H1 (cell line): ENCODE results near the gene ACSF3. TPM values are rescaled to one million over a fixed set of nuclear protein-coding genes. Genes with fewer than 3 reads are reported as not detected.

ENCODE experiments used
- CTCF ChIA-PET: fragments of 300-600 bp; sonication (Branson Sonifier 250); formaldehyde crosslinking; loops from one replicate; lab custom pipeline; 2021; ENCODE audit not compliant: partially characterized antibody; lab: Charles Lee
- POLR2A ChIA-PET: fragments of 300-600 bp; sonication (Branson Sonifier 250); formaldehyde crosslinking; loops from one replicate; lab custom pipeline; 2021; ENCODE audit warnings: inconsistent platforms; ENCODE audit not compliant: partially characterized antibody; lab: Charles Lee
- DNase-seq, 2 experiments: peaks; one replicate each; pipeline versions ENCODE4 v3.0.0 to v3.0.0-alpha.2; 2010 to 2022; ENCODE audit warnings: low spot score in 2 of 2, low read depth in 1 of 2, mixed read lengths in 1 of 2
- FAIRE-seq: peaks from 2 replicates; lab custom pipeline; 2011; peaks lifted over from hg19 to GRCh38; lab: Jason Lieb, UNC
- H2AFZ ChIP-seq: 2 replicates; pipeline ENCODE4 v1.8.1; 2012; ENCODE audit warnings: low read length, inconsistent platforms
- H2AK5ac ChIP-seq: 2 replicates; pipeline ENCODE4 v1.6.1; 2013; ENCODE audit warnings: low read depth, low read length
- H2BK120ac ChIP-seq: replicated peaks from 2 replicates; pipeline ENCODE3; 2013; ENCODE audit warnings: low read depth, low read length, inconsistent platforms
- H2BK12ac ChIP-seq: 2 replicates; pipeline ENCODE4 v1.6.1; 2013; ENCODE audit warnings: low read depth, low read length
- H2BK15ac ChIP-seq: 2 replicates; pipeline ENCODE4 v1.6.1; 2013; ENCODE audit warnings: low read length
- H2BK20ac ChIP-seq: 2 replicates; pipeline ENCODE4 v1.6.1; 2013; ENCODE audit warnings: low read length
- H2BK5ac ChIP-seq: 2 replicates; pipeline ENCODE4 v1.6.1; 2013; ENCODE audit warnings: low read depth, low read length
- H3K14ac ChIP-seq: 2 replicates; pipeline ENCODE4 v1.6.1; 2013; ENCODE audit warnings: inconsistent platforms; ENCODE audit not compliant: insufficient read length
- H3K18ac ChIP-seq: 2 replicates; pipeline ENCODE4 v1.6.1; 2013; ENCODE audit warnings: low read length; ENCODE audit errors: extremely low read depth
- H3K23ac ChIP-seq: 2 replicates; pipeline ENCODE4 v1.6.1; 2013; ENCODE audit warnings: inconsistent platforms; ENCODE audit not compliant: insufficient read length
- H3K23me2 ChIP-seq: 2 replicates; pipeline ENCODE4 v1.6.1; 2013; ENCODE audit warnings: low read depth, low read length
- H3K27ac ChIP-seq: 2 replicates; pipeline ENCODE4 v1.6.1; 2011; ENCODE audit warnings: low read depth, low read length, inconsistent platforms
- H3K27me3 ChIP-seq, 4 experiments: replicated peaks in 1 of 4; 1 replicate in 1 of 4; 2 replicates in 3 of 4; pipeline versions ENCODE4 v1.6.1 to v1.8.1; 2011 to 2013; ENCODE audit warnings: low read length in 3 of 4, mild to moderate bottlenecking in 3 of 4, inconsistent platforms in 2 of 4, mixed read lengths in 2 of 4, moderate library complexity in 1 of 4; ENCODE audit not compliant: control insufficient read depth in 3 of 4, insufficient read depth in 3 of 4; ENCODE audit errors: extremely low read depth in 1 of 4
- H3K36me3 ChIP-seq, 4 experiments: 2 replicates each; pipeline versions ENCODE4 v1.6.1 to v1.8.1; 2011 to 2013; ENCODE audit warnings: mild to moderate bottlenecking in 4 of 4, low read length in 3 of 4, moderate library complexity in 2 of 4, control low read depth in 1 of 4, inconsistent platforms in 1 of 4; ENCODE audit not compliant: insufficient read depth in 4 of 4, control insufficient read depth in 2 of 4
- H3K4ac ChIP-seq: replicated peaks from 2 replicates; pipeline ENCODE3; 2013; ENCODE audit warnings: low read length, low read depth, mixed read lengths, inconsistent platforms; ENCODE audit not compliant: insufficient read length
- H3K4me1 ChIP-seq, 4 experiments: replicated peaks in 1 of 4; 1 replicate in 1 of 4; 2 replicates in 3 of 4; pipeline versions ENCODE4 v1.6.1 to v1.8.1; 2011 to 2013; ENCODE audit warnings: low read length in 3 of 4, inconsistent platforms in 2 of 4, mixed read lengths in 1 of 4; ENCODE audit not compliant: insufficient read depth in 4 of 4, control insufficient read depth in 3 of 4
- H3K4me2 ChIP-seq, 2 experiments: 2 replicates each; pipeline versions ENCODE4 v1.6.1 to v1.8.1; 2011 to 2013; ENCODE audit warnings: low read depth in 2 of 2, low read length in 2 of 2, control low read depth in 1 of 2, inconsistent platforms in 1 of 2, mild to moderate bottlenecking in 1 of 2; ENCODE audit not compliant: insufficient read depth in 1 of 2
- H3K4me3 ChIP-seq, 4 experiments: fragments of 200-600, 300-600 bp in 1 of 4; sonication (generic), shearing (Covaris generic), sonication (Bioruptor Twin) in 1 of 4; 2 replicates each; pipeline versions ENCODE4 v1.5.1 to v1.8.1; 2011 to 2016; ENCODE audit warnings: low read length in 4 of 4, low read depth in 3 of 4, control low read depth in 2 of 4, inconsistent platforms in 2 of 4, mild to moderate bottlenecking in 2 of 4, mixed read lengths in 1 of 4, moderate library complexity in 1 of 4; ENCODE audit not compliant: insufficient read depth in 2 of 4; ENCODE audit errors: extremely low read depth in 1 of 4
- H3K56ac ChIP-seq: replicated peaks from 2 replicates; pipeline ENCODE3; 2013; ENCODE audit warnings: low read depth, mild to moderate bottlenecking, mixed read lengths, low read length, inconsistent platforms; ENCODE audit not compliant: insufficient read length
- H3K79me1 ChIP-seq: 2 replicates; pipeline ENCODE4 v1.6.1; 2013; ENCODE audit warnings: low read depth, low read length, control low read depth
- H3K79me2 ChIP-seq, 2 experiments: 2 replicates each; pipeline versions ENCODE4 v1.6.1 to v1.8.1; 2012 to 2013; ENCODE audit warnings: low read length in 2 of 2, mild to moderate bottlenecking in 2 of 2, inconsistent platforms in 1 of 2; ENCODE audit not compliant: insufficient read depth in 2 of 2, control insufficient read depth in 1 of 2
- H3K9ac ChIP-seq, 4 experiments: replicated peaks in 1 of 4; 1 replicate in 1 of 4; 2 replicates in 3 of 4; pipeline versions ENCODE4 v1.6.1 to v1.8.1; 2011 to 2013; ENCODE audit warnings: low read depth in 3 of 4, low read length in 3 of 4, control low read depth in 2 of 4, mild to moderate bottlenecking in 2 of 4, moderate library complexity in 2 of 4, inconsistent platforms in 1 of 4; ENCODE audit errors: extremely low read depth in 1 of 4
- H3K9me3 ChIP-seq, 2 experiments: 2 replicates each; pipeline versions ENCODE4 v1.6.1 to v1.8.1; 2012 to 2013; ENCODE audit warnings: mild to moderate bottlenecking in 2 of 2, moderate library complexity in 2 of 2, control low read depth in 1 of 2, inconsistent platforms in 1 of 2, low read depth in 1 of 2, low read length in 1 of 2, mixed read lengths in 1 of 2; ENCODE audit not compliant: insufficient read depth in 2 of 2
- H4K20me1 ChIP-seq, 2 experiments: replicated peaks in 1 of 2; 2 replicates each; pipeline versions ENCODE3 to v1.8.1; 2011 to 2013; ENCODE audit warnings: inconsistent platforms in 2 of 2, low read length in 2 of 2, mild to moderate bottlenecking in 1 of 2; ENCODE audit not compliant: insufficient read depth in 2 of 2, control insufficient read depth in 1 of 2
- H4K5ac ChIP-seq: 2 replicates; pipeline ENCODE4 v1.6.1; 2013; ENCODE audit warnings: low read length, low read depth, mixed read lengths, inconsistent platforms; ENCODE audit not compliant: insufficient read length
- H4K8ac ChIP-seq: 2 replicates; pipeline ENCODE4 v1.8.0; 2013; ENCODE audit warnings: mild to moderate bottlenecking, moderate library complexity, low read length, inconsistent platforms; ENCODE audit not compliant: insufficient read depth; ENCODE audit errors: extremely low read depth
- H4K91ac ChIP-seq: replicated peaks from 2 replicates; pipeline ENCODE3; 2013; ENCODE audit warnings: low read length, mixed read lengths, inconsistent platforms; ENCODE audit not compliant: insufficient read length
- YY1 ChIP-seq: IDR thresholded peaks from 2 replicates; pipeline ENCODE4 v1.6.1; 2011; ENCODE audit warnings: low read depth, mild to moderate bottlenecking, low read length
- WGBS, 2 experiments: shearing (Covaris generic) in 1 of 2; methylation state at CpG; one replicate each; pipeline versions ENCODE4 v1.1.6 to v1.1.7; 2013 to 2015; ENCODE audit warnings: low lambda C conversion rate in 2 of 2, mixed read lengths in 2 of 2, inconsistent platforms in 1 of 2, low coverage in 1 of 2, missing lambda C conversion rate in 1 of 2; ENCODE audit not compliant: insufficient replicate concordance in 2 of 2, insufficient coverage in 1 of 2, insufficient read length in 1 of 2; ENCODE audit errors: extremely low coverage in 1 of 2, missing lambda C conversion rate in 1 of 2; 5-methylcytosine and 5-hydroxymethylcytosine counted together
- polyA plus RNA-seq, 7 experiments: library from polyadenylated mRNA; depleted of rRNA in 3 of 7; stranded (reverse) in 5 of 7; unstranded in 2 of 7; fragments of >200 nt in 5 of 7; fragments of 200-250 nt in 2 of 7; gene quantifications; 1 replicate in 5 of 7; 2 replicates in 1 of 7; 4 replicates in 1 of 7; pipeline versions ENCODE4 v1.2.1 to v1.2.3, GENCODE V29; 2011 to 2013; ENCODE audit warnings: missing spikeins in 2 of 7, mixed read lengths in 2 of 7
- total RNA-seq: library from RNA; stranded (reverse); fragmentation: NEBNext Ultra II Directional; extraction: Animal tissue kit (Norgen Biotek cat#: 25700); gene quantifications from 2 replicates; pipeline ENCODE4 v1.2.1, GENCODE V29; 2021

The ACSF3 gene
- total and polyA plus RNA-seq, 2 of the 8 experiments (the other 6 are each of a cell fraction or from before 2014, with no cell fraction given): 15.6 to 22.9 TPM

DNA sequence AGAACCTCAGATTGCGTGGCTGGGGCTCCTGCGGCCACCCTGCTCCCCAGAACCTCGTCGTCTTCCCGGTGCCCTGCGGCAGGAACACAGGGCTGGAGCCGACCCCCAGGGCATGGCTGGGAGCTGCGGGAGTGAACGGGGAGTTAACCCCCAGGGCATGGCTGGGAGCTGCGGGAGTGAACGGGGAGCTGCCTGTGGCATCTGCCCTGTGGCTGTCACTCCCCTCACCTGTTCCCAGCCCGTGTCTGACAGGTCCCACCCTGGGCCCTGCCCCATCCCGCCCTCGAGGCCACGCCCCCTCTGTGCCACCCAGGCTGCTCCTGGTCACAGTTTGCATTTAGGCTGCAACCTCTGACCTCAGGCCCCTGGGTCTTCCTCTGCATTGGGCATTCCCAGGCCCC lies 39.4 kb upstream of the ACSF3 start:
- FAIRE-seq (no peak), DNase-seq (no peak)
- no peak overlapping the region for H4K8ac ChIP-seq
- POLR2A ChIA-PET: no interaction called here
- no peak overlapping the region for H2AFZ ChIP-seq
- WGBS, 2 experiments: 72% methylated on average over 7 of the region's 15 CpGs; no CpG with 5 or more reads in 1 of the 2 experiments
- no peak overlapping the region for H2BK12ac ChIP-seq
- H2BK5ac ChIP-seq: no peak overlapping the region
- no peaks in the 10 kb centered on the region for H3K36me3 ChIP-seq
- H2AK5ac ChIP-seq: no peak overlapping the region
- no peak overlapping the region for H4K5ac ChIP-seq
- H3K18ac ChIP-seq: no peak overlapping the region
- H4K20me1 ChIP-seq: no peaks in the 10 kb centered on the region
- H3K23ac ChIP-seq: no peak overlapping the region
- H3K4ac ChIP-seq: no peak overlapping the region
- no peak for TF ChIP-seq YY1
- H3K23me2 ChIP-seq: no peaks in the 10 kb centered on the region
- H2BK15ac ChIP-seq: no peak overlapping the region
- no peak overlapping the region for H4K91ac ChIP-seq
- no peaks in the 10 kb centered on the region for H3K79me1 ChIP-seq
- no peaks in the 10 kb centered on the region for H3K79me2 ChIP-seq
- H3K27ac ChIP-seq: no peak overlapping the region
- CTCF ChIA-PET: no interaction called here
- H3K27me3 ChIP-seq: no peaks in the 10 kb centered on the region
- no peak overlapping the region for H3K4me2 ChIP-seq
- no peaks in the 10 kb centered on the region for H3K4me1 ChIP-seq
- no peak overlapping the region for H3K14ac ChIP-seq
- H3K9me3 ChIP-seq: no peaks in the 10 kb centered on the region
- no peak overlapping the region for H3K4me3 ChIP-seq
- H2BK20ac ChIP-seq: no peak overlapping the region
- no peak overlapping the region for H2BK120ac ChIP-seq
- no peak overlapping the region for H3K56ac ChIP-seq
- H3K9ac ChIP-seq: no peak overlapping the region
